Esophagus squamous epithelium (tissue), 4 donors: ENCODE measurements around the gene DKK3.

Experiments used
- POLR2A ChIP-seq, 4 donors: fragments of 450-650 bp; IDR thresholded peaks; one replicate each; pipeline ENCODE4 v1.6.1; 2017; ENCODE audit warnings: antibody characterized with exemption in 4 of 4, mild to moderate bottlenecking in 4 of 4, moderate library complexity in 3 of 4
- TF ChIP-seq, protein P1 (sequence below), 6 experiments: fragments of 450-650 bp in 4 of 6; fragments of 200-600 bp in 2 of 6; sonication (generic) in 2 of 6; IDR thresholded peaks; one replicate each; pipeline ENCODE4 v1.5.1; 2016 to 2019; ENCODE audit warnings: antibody characterized with exemption in 6 of 6, mild to moderate bottlenecking in 4 of 6, moderate library complexity in 4 of 6

DNA sequence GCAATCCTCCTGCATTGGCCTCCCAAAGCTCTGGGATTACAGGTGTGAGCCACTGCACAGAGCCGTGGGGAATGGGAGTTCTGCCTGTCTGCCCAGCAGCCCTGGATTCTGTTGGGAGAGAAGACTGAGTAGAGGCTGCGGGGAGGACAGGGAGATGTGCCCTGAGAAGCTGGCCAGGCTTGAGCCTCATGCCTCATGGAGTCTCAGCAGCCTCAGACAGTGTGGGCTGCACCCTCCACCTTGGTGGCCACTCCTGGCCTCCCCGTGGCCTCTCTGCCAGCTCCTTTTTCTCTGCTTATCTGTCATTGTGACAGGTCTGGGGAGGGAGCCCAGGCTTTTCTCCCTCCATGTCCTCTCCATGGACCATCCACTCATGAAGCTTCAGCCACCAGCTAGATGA lies 43.2 kb downstream of the DKK3 start:
- no peak for TF ChIP-seq POLR2A (IDR thresholded peaks at IDR 0.05)
- TF ChIP-seq, protein P1, sequence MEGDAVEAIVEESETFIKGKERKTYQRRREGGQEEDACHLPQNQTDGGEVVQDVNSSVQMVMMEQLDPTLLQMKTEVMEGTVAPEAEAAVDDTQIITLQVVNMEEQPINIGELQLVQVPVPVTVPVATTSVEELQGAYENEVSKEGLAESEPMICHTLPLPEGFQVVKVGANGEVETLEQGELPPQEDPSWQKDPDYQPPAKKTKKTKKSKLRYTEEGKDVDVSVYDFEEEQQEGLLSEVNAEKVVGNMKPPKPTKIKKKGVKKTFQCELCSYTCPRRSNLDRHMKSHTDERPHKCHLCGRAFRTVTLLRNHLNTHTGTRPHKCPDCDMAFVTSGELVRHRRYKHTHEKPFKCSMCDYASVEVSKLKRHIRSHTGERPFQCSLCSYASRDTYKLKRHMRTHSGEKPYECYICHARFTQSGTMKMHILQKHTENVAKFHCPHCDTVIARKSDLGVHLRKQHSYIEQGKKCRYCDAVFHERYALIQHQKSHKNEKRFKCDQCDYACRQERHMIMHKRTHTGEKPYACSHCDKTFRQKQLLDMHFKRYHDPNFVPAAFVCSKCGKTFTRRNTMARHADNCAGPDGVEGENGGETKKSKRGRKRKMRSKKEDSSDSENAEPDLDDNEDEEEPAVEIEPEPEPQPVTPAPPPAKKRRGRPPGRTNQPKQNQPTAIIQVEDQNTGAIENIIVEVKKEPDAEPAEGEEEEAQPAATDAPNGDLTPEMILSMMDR (IDR thresholded peaks at IDR 0.05), result no peak
